Measurements from ENCODE around the gene CRYBA1.

CRYBA1 gene

DNA sequence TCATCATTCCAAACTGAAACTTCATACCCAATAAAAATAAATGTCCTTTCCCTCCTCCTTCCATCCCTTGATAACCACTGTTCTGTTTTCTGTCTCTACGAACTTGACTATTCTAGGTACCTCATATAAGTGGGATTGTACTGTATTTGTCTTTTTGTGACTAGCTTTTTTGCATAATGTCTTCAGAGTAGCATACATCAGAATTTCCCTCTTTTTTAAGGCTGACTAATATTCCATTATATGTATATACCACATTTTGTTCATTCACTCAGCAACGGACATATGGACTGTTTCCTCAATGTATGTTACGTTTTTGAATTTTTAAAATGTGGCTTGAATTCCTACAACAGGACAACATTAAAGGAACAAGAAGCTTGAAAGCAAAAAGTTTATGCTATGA is 48.8 kb downstream of the CRYBA1 start:
- peak overlapping the region; percentile 98 for H3K27ac ChIP-seq
- TF ChIP-seq, protein P1, sequence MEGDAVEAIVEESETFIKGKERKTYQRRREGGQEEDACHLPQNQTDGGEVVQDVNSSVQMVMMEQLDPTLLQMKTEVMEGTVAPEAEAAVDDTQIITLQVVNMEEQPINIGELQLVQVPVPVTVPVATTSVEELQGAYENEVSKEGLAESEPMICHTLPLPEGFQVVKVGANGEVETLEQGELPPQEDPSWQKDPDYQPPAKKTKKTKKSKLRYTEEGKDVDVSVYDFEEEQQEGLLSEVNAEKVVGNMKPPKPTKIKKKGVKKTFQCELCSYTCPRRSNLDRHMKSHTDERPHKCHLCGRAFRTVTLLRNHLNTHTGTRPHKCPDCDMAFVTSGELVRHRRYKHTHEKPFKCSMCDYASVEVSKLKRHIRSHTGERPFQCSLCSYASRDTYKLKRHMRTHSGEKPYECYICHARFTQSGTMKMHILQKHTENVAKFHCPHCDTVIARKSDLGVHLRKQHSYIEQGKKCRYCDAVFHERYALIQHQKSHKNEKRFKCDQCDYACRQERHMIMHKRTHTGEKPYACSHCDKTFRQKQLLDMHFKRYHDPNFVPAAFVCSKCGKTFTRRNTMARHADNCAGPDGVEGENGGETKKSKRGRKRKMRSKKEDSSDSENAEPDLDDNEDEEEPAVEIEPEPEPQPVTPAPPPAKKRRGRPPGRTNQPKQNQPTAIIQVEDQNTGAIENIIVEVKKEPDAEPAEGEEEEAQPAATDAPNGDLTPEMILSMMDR (conservative IDR thresholded peaks at IDR 0.05) = no peak

DNA sequence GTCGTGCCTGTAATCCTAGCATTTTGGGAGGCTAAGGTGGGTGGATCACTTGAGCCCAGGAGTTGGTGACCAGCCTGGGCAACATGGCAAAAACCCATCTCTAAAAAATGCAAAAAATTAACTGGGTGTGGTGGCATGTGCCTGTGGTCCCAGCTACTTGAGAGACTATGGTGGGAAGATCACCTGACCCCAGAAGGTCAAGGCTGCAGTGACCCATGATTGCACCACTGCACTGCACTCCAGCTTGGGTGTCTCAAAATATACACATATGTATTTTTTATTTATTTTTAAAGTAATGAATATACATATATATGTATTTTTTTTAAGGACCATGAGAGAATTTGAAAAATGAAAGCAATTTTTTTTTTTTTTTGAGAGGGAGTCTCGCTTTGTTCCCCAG is 52.4 kb downstream of the CRYBA1 start:
- TF ChIP-seq, protein P1 (conservative IDR thresholded peaks at IDR 0.05) = no peak

DNA sequence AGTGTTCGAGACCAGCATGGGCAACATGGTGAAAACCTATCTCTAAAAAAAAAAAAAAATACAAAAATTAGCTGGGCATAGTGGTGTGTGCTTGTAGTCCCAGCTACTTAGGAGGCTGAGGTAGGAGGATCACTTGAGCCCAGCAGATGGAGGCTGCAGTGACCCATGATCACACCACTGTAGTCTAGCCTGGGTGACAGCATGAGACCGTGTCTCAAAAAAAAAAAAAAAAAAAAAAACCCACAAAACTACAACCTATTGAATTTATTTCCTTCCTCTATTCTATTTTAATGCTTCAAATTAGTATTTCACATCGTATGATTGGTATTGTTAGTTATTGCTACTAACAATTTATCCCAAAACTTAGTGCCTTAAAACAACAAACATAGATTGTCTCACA is 56.7 kb downstream of the CRYBA1 start:
- H3K27ac ChIP-seq = no peak overlapping the region
- TF ChIP-seq, protein P1 (conservative IDR thresholded peaks at IDR 0.05) = no peak

More for the DNA sequence above, 52.4 kb downstream of the CRYBA1 start:
- no peak overlapping the region for H3K27ac ChIP-seq
